Measurements from ENCODE around the gene NTSR1. TPM values are rescaled to one million over a fixed set of nuclear protein-coding genes. Genes with fewer than 3 reads are reported as not detected.

Gene NTSR1
- total and polyA plus RNA-seq, 2 of the 13 experiments (the other 11 are each of a cell fraction or from before 2014, with no cell fraction given): 0.09 to 0.12 TPM

- H3K9ac ChIP-seq (ENCODE audit: insufficient read depth, low read depth, low read length): no peak overlapping the region
- peaks cover 8% of the 10 kb centered on the region; the same call in 1 of the 2 replicates for H4K20me1 ChIP-seq (ENCODE audit: insufficient read depth, low read length)
- FAIRE-seq: no peak
- H3K36me3 ChIP-seq (replicated peaks in 1 of 2; ENCODE audit: control insufficient read depth in 1 of 2, insufficient read depth in 2 of 2, low read length in 2 of 2): no peaks in the 10 kb centered on the region
- no peaks in the 10 kb centered on the region for H3K79me2 ChIP-seq (ENCODE audit: insufficient read depth, low read length)
- no peak; the same call in 2 of the 3 replicates for ATAC-seq
- DNase-seq (ENCODE audit: low spot score): no peak
- intact Hi-C loops (cut with micrococcal nuclease; ENCODE audit: unreplicated experiment) (no loop called here), in situ Hi-C loops (cut with HindIII; ENCODE audit: extremely low pct_ligation_motif_present, low pct_unique_long_range_greater_than_20kb) (no loop called here)
- POLR2A ChIA-PET: no interaction called here
- WGBS (ENCODE audit: low lambda C conversion rate): 19% methylated on average over 16 of the region's 16 CpGs
- no peaks in the 10 kb centered on the region for H3K9me3 ChIP-seq (ENCODE audit: low read length)
- CTCF ChIA-PET (ENCODE audit: low intra/inter-chr PET ratio, low total read pairs): no interaction called here
- peaks cover 44 to 91% of the 10 kb centered on the region in 2 experiments for H3K27me3 ChIP-seq (ENCODE audit: control insufficient read depth in 1 of 2, insufficient read depth in 2 of 2, low read length in 2 of 2)
- no TSS peak for BruUV-seq (replicated peaks)
- peaks cover 8% of the 10 kb centered on the region; the same call in 1 of the 2 replicates for H3K4me1 ChIP-seq (ENCODE audit: insufficient read depth, low read length)
- H3K4me2 ChIP-seq (ENCODE audit: low read depth, low read length): no peak overlapping the region
- TF ChIP-seq MTF2 (CRISPR knock-in tag; IDR thresholded peaks at IDR 0.05; ENCODE audit: borderline replicate concordance): 0 out of 2 replicates have a peak, but pooled peaks have one; percentile 54
- TF ChIP-seq HNF1A (IDR thresholded peaks at IDR 0.05; ENCODE audit: low read depth): no peak
- TF ChIP-seq HNF1A (CRISPR knock-in tag; IDR thresholded peaks at IDR 0.05; ENCODE audit: borderline replicate concordance): no peak
- TF ChIP-seq ARID4A (CRISPR knock-in tag; IDR thresholded peaks at IDR 0.05; ENCODE audit: borderline replicate concordance): 0 out of 2 replicates have a peak, but pooled peaks have one; percentile 15
- no peak overlapping the region for H2AFZ ChIP-seq (ENCODE audit: low read length)
- H3K4me3 ChIP-seq (replicated peaks in 1 of 3; ENCODE audit: insufficient read depth in 1 of 3, low read depth in 2 of 3, low read length in 3 of 3): no peak overlapping the region
- H3K27ac ChIP-seq (ENCODE audit: extremely low read length, insufficient read depth, low read length): no peak overlapping the region
These were observed 1.2 kb upstream of the NTSR1 start for GRCh38 chr20:62707276-62707920.
